Fibroblast of lung (primary cell): ENCODE measurements around the gene MBNL1. TPM values are rescaled to one million over a fixed set of nuclear protein-coding genes. Genes with fewer than 3 reads are reported as not detected.

Source experiments
- DNase-seq, 2 donors: peaks; one replicate each; pipeline versions ENCODE4 v3.0.0 to v3.0.0-alpha.2; 2010; ENCODE audit warnings: low read depth in 2 of 2
- H2AFZ ChIP-seq: 2 replicates; pipeline ENCODE4 v1.5.1; 2012; ENCODE audit warnings: low read length, control low read depth, inconsistent platforms
- H3K27ac ChIP-seq: 2 replicates; pipeline ENCODE4 v1.5.1; 2011; ENCODE audit warnings: low read length, control low read depth; ENCODE audit not compliant: insufficient read depth
- H3K27me3 ChIP-seq: 2 replicates; pipeline ENCODE4 v1.5.1; 2011; ENCODE audit warnings: mild to moderate bottlenecking, low read length; ENCODE audit not compliant: control insufficient read depth, insufficient read depth
- H3K36me3 ChIP-seq: 2 replicates; pipeline ENCODE4 v1.5.1; 2011; ENCODE audit warnings: low read length; ENCODE audit not compliant: control insufficient read depth, insufficient read depth
- H3K4me1 ChIP-seq: 2 replicates; pipeline ENCODE4 v1.5.1; 2011; ENCODE audit warnings: low read length; ENCODE audit not compliant: control insufficient read depth, insufficient read depth; ENCODE audit errors: extremely low read depth
- H3K4me2 ChIP-seq: 2 replicates; pipeline ENCODE4 v1.5.1; 2011; ENCODE audit warnings: low read length, control low read depth; ENCODE audit not compliant: insufficient read depth; ENCODE audit errors: extremely low read depth
- H3K4me3 ChIP-seq, 4 experiments: fragments of 200-600 bp in 1 of 4; sonication (generic) in 1 of 4; replicated peaks in 1 of 4; 2 replicates each; pipeline ENCODE4 v1.5.1; 2011 to 2016; ENCODE audit warnings: low read length in 4 of 4, low read depth in 3 of 4, mild to moderate bottlenecking in 3 of 4, control low read depth in 2 of 4, inconsistent platforms in 1 of 4, mixed read lengths in 1 of 4; ENCODE audit not compliant: insufficient read depth in 1 of 4; ENCODE audit errors: control extremely low read depth in 1 of 4
- H3K79me2 ChIP-seq: 2 replicates; pipeline ENCODE4 v1.5.1; 2012; ENCODE audit warnings: mild to moderate bottlenecking, low read length, inconsistent platforms; ENCODE audit not compliant: control insufficient read depth, insufficient read depth
- H3K9ac ChIP-seq: 2 replicates; pipeline ENCODE4 v1.5.1; 2011; ENCODE audit warnings: mild to moderate bottlenecking, low read length, control low read depth; ENCODE audit not compliant: insufficient read depth
- H3K9me3 ChIP-seq: 2 replicates; pipeline ENCODE4 v1.5.1; 2012; ENCODE audit warnings: low read depth, low read length; ENCODE audit not compliant: control insufficient read depth, insufficient read depth
- H4K20me1 ChIP-seq: 2 replicates; pipeline ENCODE4 v1.5.1; 2011; ENCODE audit warnings: low read length; ENCODE audit not compliant: control insufficient read depth, insufficient read depth; ENCODE audit errors: extremely low read depth
- EZH2 ChIP-seq: IDR thresholded peaks from 2 replicates; pipeline ENCODE4 v1.5.1; 2012; ENCODE audit warnings: low read length, control low read depth, mild to moderate bottlenecking; ENCODE audit errors: missing control alignments
- polyA plus RNA-seq, 2 donors: library from polyadenylated mRNA; depleted of rRNA in 1 of 2; stranded (reverse) in 1 of 2; unstranded in 1 of 2; fragments of >200 nt; gene quantifications; 2 replicates each; pipeline ENCODE4 v1.2.1, GENCODE V29; 2011 to 2012; ENCODE audit warnings: missing spikeins in 1 of 2
- total RNA-seq: library from RNA; depleted of rRNA; stranded (reverse); fragments of >200 nt; gene quantifications from 2 replicates; pipeline ENCODE4 v1.2.1, GENCODE V29; 2014
- TF ChIP-seq, protein P1 (sequence below), 2 donors: IDR thresholded peaks in 1 of 2; conservative IDR thresholded peaks in 1 of 2; 1 replicate in 1 of 2; 2 replicates in 1 of 2; pipeline ENCODE4 v1.5.1; 2011 to 2012; ENCODE audit warnings: low read length in 2 of 2, control low read depth in 1 of 2, inconsistent platforms in 1 of 2, low read depth in 1 of 2, mild to moderate bottlenecking in 1 of 2

Gene MBNL1
- total and polyA plus RNA-seq, 2 donors (not counting 1 experiment from before 2014, with no cell fraction given) = 150 to 213 TPM

DNA sequence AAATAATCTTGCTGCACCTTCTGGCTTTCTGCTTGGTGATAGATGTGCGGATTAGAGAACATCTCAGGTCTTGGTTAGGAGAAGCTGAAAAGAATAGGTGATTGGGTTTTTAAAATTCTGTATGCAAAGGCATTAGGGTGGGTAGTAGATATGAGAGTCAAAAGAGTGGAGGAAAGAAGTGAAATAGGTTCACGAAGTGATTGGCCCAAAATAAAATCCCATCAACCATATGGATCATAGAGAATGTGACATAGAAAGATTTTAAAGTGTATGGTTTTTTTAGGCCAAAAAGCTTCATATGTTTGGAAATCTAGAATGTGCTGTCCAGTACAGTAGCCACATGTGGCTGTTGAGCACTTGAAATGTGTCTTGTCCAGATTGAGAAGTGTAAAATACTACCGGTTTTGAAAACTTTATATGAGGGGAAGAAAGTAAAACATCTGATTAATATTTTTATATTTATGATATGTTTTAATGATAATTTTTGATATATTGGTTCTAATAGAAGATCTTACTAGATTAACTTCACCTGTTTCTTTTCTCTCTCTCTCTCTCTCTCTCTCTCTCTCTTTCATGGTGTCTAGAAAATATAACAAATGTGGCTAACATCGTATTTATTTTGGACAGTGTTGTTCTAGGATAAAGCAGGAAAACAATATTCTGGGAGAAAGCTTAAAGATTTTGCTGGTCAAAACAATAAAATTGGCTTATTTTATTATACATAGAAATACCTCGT lies 2.9 kb downstream of the MBNL1 start:
- H3K4me2 ChIP-seq = peak overlapping the region; percentile 96
- peaks cover 16% of the 10 kb centered on the region for H3K4me1 ChIP-seq
- H4K20me1 ChIP-seq = peaks cover 1% of the 10 kb centered on the region
- peak overlapping the region; percentile 95 for H3K27ac ChIP-seq
- H2AFZ ChIP-seq = no peak overlapping the region
- H3K27me3 ChIP-seq = no peaks in the 10 kb centered on the region
- no peak for TF ChIP-seq EZH2
- TF ChIP-seq, protein P1, sequence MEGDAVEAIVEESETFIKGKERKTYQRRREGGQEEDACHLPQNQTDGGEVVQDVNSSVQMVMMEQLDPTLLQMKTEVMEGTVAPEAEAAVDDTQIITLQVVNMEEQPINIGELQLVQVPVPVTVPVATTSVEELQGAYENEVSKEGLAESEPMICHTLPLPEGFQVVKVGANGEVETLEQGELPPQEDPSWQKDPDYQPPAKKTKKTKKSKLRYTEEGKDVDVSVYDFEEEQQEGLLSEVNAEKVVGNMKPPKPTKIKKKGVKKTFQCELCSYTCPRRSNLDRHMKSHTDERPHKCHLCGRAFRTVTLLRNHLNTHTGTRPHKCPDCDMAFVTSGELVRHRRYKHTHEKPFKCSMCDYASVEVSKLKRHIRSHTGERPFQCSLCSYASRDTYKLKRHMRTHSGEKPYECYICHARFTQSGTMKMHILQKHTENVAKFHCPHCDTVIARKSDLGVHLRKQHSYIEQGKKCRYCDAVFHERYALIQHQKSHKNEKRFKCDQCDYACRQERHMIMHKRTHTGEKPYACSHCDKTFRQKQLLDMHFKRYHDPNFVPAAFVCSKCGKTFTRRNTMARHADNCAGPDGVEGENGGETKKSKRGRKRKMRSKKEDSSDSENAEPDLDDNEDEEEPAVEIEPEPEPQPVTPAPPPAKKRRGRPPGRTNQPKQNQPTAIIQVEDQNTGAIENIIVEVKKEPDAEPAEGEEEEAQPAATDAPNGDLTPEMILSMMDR (conservative IDR thresholded peaks at IDR 0.05 in 1 of 2, IDR thresholded peaks at IDR 0.05 in 1 of 2; ENCODE audit: low read depth in 1 of 2, low read length in 2 of 2) = no peak
- peak overlapping the region; percentile 81 to 96 (median 94) for H3K4me3 ChIP-seq
- no peaks in the 10 kb centered on the region for H3K9me3 ChIP-seq
- H3K9ac ChIP-seq = no peak overlapping the region
- H3K79me2 ChIP-seq = peaks cover 91% of the 10 kb centered on the region
- DNase-seq = no peak
- no peaks in the 10 kb centered on the region for H3K36me3 ChIP-seq

DNA sequence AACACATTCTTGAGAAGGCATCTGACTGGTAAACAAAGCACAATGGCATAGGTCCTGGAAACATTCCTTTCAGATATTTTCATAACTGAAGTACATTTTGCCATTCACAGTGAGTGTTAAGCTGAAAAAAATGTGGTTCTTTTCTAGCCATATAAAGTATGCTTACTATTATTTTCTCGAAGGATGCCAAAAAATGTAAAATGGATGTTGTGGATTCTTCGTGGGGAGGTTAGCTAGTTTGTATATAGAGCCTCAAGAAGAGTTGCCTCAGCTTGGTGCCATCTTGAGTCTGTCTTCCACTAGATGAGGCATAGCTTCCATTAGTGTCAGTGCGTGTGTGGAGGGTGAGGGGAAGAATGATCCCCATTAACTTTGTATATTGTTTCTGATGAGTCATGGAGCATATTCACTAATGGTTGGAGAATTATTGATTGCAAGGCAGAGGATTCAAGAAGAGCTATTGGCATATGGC lies 4.1 kb downstream of the MBNL1 start:
- H3K36me3 ChIP-seq = no peaks in the 10 kb centered on the region
- no peaks in the 10 kb centered on the region for H3K27me3 ChIP-seq
- peak overlapping the region; percentile 17 for H3K27ac ChIP-seq
- TF ChIP-seq, protein P1 (conservative IDR thresholded peaks at IDR 0.05 in 1 of 2, IDR thresholded peaks at IDR 0.05 in 1 of 2; ENCODE audit: low read depth in 1 of 2, low read length in 2 of 2) = no peak
- TF ChIP-seq EZH2 = no peak
- H3K4me2 ChIP-seq = peak overlapping the region; percentile 96
- peaks cover 1% of the 10 kb centered on the region for H4K20me1 ChIP-seq
- peaks cover 8% of the 10 kb centered on the region for H3K4me1 ChIP-seq
- no peak overlapping the region for H2AFZ ChIP-seq
- peak; percentile 84 to 90 for DNase-seq
- peak overlapping the region; percentile 19 to 96 (median 88) for H3K4me3 ChIP-seq
- no peaks in the 10 kb centered on the region for H3K9me3 ChIP-seq
- H3K79me2 ChIP-seq = peaks cover 94% of the 10 kb centered on the region
- H3K9ac ChIP-seq = no peak overlapping the region

DNA sequence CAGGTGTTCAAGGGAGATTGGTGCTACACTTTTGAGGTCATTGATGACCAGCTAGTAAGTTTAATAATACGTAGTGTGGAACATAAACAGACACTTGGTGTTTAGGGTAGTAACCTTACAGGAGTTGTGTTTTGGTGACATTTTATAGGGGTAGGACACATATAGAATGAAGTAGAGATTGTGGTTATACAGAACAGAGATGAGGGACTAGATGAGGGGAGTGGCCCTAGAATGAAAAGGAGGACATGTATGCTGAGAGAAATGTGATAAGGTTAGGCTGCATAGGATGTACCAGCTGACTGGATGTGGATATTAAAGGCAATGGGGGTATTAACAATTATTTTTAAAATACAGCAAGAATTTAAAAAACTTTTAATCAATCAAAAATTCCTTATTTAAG lies 8.0 kb downstream of the MBNL1 start:
- TF ChIP-seq, protein P1 (conservative IDR thresholded peaks at IDR 0.05 in 1 of 2, IDR thresholded peaks at IDR 0.05 in 1 of 2; ENCODE audit: low read depth in 1 of 2, low read length in 2 of 2) = no peak
- TF ChIP-seq EZH2 = no peak

More for the DNA sequence above, 8.0 kb downstream of the MBNL1 start:
- Histone ChIP-seq H3K9me3 (no peaks in the 10 kb centered on the region), H3K79me2 (peaks cover 99% of the 10 kb centered on the region), H3K9ac (no peak overlapping the region), H2AFZ (no peak overlapping the region), H4K20me1 (peaks cover 1% of the 10 kb centered on the region), H3K4me3 (no peak overlapping the region), H3K27ac (no peak overlapping the region), H3K27me3 (no peaks in the 10 kb centered on the region), H3K4me2 (peak overlapping the region; percentile 50), H3K36me3 (no peaks in the 10 kb centered on the region), H3K4me1 (peaks cover 10% of the 10 kb centered on the region)
- no peak for DNase-seq
